MM.1S (cell line): Measurements from ENCODE around the gene CASP8.
"Not testable (repeated sequence)": the region's sequence is repeated elsewhere in the genome, so short reads cannot be mapped to it uniquely, and the experiment has no call there.

ENCODE experiments used
- DNase-seq: peaks from one replicate; pipeline ENCODE4 v3.0.0-alpha.2; 2015
- H2AFZ ChIP-seq: fragments of 300-600 bp; sonication (generic); 2 replicates; pipeline ENCODE4 v1.6.0; 2016; ENCODE audit warnings: antibody characterized with exemption, low read length
- H3F3A ChIP-seq: fragments of 300-600 bp; sonication (generic); 2 replicates; pipeline ENCODE4 v1.6.1; 2016; ENCODE audit warnings: mild to moderate bottlenecking, antibody characterized with exemption, low read length, moderate library complexity, mixed read lengths; ENCODE audit not compliant: insufficient read depth
- H3K27ac ChIP-seq: fragments of 300-600 bp; sonication (generic); 2 replicates; pipeline ENCODE4 v1.5.1; 2016; ENCODE audit warnings: mild to moderate bottlenecking, low read length
- H3K27me3 ChIP-seq: fragments of 300-600 bp; sonication (generic); replicated peaks from 2 replicates; pipeline ENCODE4 v1.6.0; 2016; ENCODE audit warnings: low read length; ENCODE audit not compliant: insufficient read depth
- H3K36me3 ChIP-seq: fragments of 300-600 bp; sonication (generic); replicated peaks from 2 replicates; pipeline ENCODE4 v1.6.1; 2016; ENCODE audit warnings: mild to moderate bottlenecking, low read length, mixed read lengths; ENCODE audit not compliant: insufficient read depth
- H3K4me1 ChIP-seq: fragments of 300-600 bp; sonication (generic); 2 replicates; pipeline ENCODE4 v1.6.1; 2016; ENCODE audit warnings: low read length, mixed read lengths
- H3K4me2 ChIP-seq: fragments of 300-600 bp; sonication (generic); 2 replicates; pipeline ENCODE4 v1.6.0; 2016; ENCODE audit warnings: low read depth, low read length
- H3K4me3 ChIP-seq: fragments of 300-600 bp; sonication (generic); 2 replicates; pipeline ENCODE4 v1.5.1; 2016; ENCODE audit warnings: low read length, mixed read lengths
- H3K79me2 ChIP-seq: fragments of 300-600 bp; sonication (generic); 2 replicates; pipeline ENCODE4 v1.6.1; 2016; ENCODE audit warnings: mixed run types, low read length, mixed read lengths
- H3K9ac ChIP-seq: fragments of 300-600 bp; sonication (generic); 2 replicates; pipeline ENCODE4 v1.6.1; 2016; ENCODE audit warnings: low read length, mixed read lengths
- H3K9me2 ChIP-seq: fragments of 300-600 bp; sonication (generic); replicated peaks from 2 replicates; pipeline ENCODE4 v1.6.1; 2016; ENCODE audit warnings: mild to moderate bottlenecking, low read length, mixed read lengths; ENCODE audit not compliant: insufficient read depth
- H3K9me3 ChIP-seq: fragments of 300-600 bp; sonication (generic); replicated peaks from 2 replicates; pipeline ENCODE4 v1.6.1; 2016; ENCODE audit warnings: mild to moderate bottlenecking, low read length, mixed read lengths; ENCODE audit not compliant: insufficient read depth
- H4K20me1 ChIP-seq: fragments of 300-600 bp; sonication (generic); 2 replicates; pipeline ENCODE4 v1.6.1; 2016; ENCODE audit warnings: mild to moderate bottlenecking, low read length, moderate library complexity, mixed read lengths; ENCODE audit not compliant: insufficient read depth
- CTCF ChIP-seq: fragments of 300-600 bp; sonication (generic); IDR thresholded peaks from 2 replicates; pipeline ENCODE4 v1.5.1; 2016; ENCODE audit warnings: antibody characterized with exemption, low read length, mixed read lengths
- EZH2 ChIP-seq: fragments of 300-600 bp; sonication (generic); optimal IDR thresholded peaks from 2 replicates; pipeline ENCODE3; 2017; ENCODE audit warnings: low read depth, mild to moderate bottlenecking, antibody characterized with exemption, low read length, mixed read lengths
- EZH2phosphoT487 ChIP-seq: fragments of 300-600 bp; sonication (generic); IDR thresholded peaks from 2 replicates; pipeline ENCODE4 v1.6.1; 2018; ENCODE audit warnings: antibody characterized with exemption, low read length

CASP8 gene

GRCh38 chr2:201285499-201285898 is 25.2 kb downstream of the CASP8 start:
- H3F3A ChIP-seq: peaks cover 19% of the 10 kb centered on the region
- H3K79me2 ChIP-seq: peaks cover 2% of the 10 kb centered on the region
- H3K27me3 ChIP-seq: no peaks in the 10 kb centered on the region
- H3K36me3 ChIP-seq: peaks cover 51% of the 10 kb centered on the region
- H2AFZ ChIP-seq: no peak overlapping the region
- no peak overlapping the region for H3K9ac ChIP-seq
- H3K4me2 ChIP-seq: no peak overlapping the region
- H3K4me3 ChIP-seq: no peak overlapping the region
- no peaks in the 10 kb centered on the region for H3K9me3 ChIP-seq
- TF ChIP-seq CTCF (no peak), EZH2 (no peak), EZH2phosphoT487 (no peak)
- no peak for DNase-seq
- H3K27ac ChIP-seq: no peak overlapping the region
- no peaks in the 10 kb centered on the region for H3K4me1 ChIP-seq
- no peaks in the 10 kb centered on the region for H3K9me2 ChIP-seq
- H4K20me1 ChIP-seq: no peaks in the 10 kb centered on the region

GRCh38 chr2:201290457-201291148 is 30.3 kb downstream of the CASP8 start:
- peaks cover 10% of the 10 kb centered on the region; the same call in 1 of the 2 replicates for H3F3A ChIP-seq
- H3K36me3 ChIP-seq: peaks cover 41% of the 10 kb centered on the region
- DNase-seq, H3K9me2 ChIP-seq, H3K27me3 ChIP-seq, H3K4me2 ChIP-seq, H3K9ac ChIP-seq, H3K27ac ChIP-seq, H2AFZ ChIP-seq, H3K4me3 ChIP-seq, H3K79me2 ChIP-seq, H3K9me3 ChIP-seq, H4K20me1 ChIP-seq, H3K4me1 ChIP-seq: not testable (repeated sequence)

- H3K9me2 ChIP-seq: no peaks in the 10 kb centered on the region
Measured at GRCh38 chr2:201298462-201299052, 38.2 kb downstream of the CASP8 start.

GRCh38 chr2:201299929-201300328 is 39.6 kb downstream of the CASP8 start:
- not testable (repeated sequence) for H3K27ac ChIP-seq, H3K4me1 ChIP-seq, H4K20me1 ChIP-seq, H3K36me3 ChIP-seq, H3K4me3 ChIP-seq, H3K9me3 ChIP-seq, H3K27me3 ChIP-seq, H3K79me2 ChIP-seq, H3K9me2 ChIP-seq, H3K9ac ChIP-seq, DNase-seq, H3K4me2 ChIP-seq, H3F3A ChIP-seq, H2AFZ ChIP-seq

More at GRCh38 chr2:201298462-201299052, 38.2 kb downstream of the CASP8 start:
- H3F3A ChIP-seq: no peaks in the 10 kb centered on the region
- no peaks in the 10 kb centered on the region for H3K9me3 ChIP-seq
- H3K4me1 ChIP-seq: no peaks in the 10 kb centered on the region
- H3K4me3 ChIP-seq: no peak overlapping the region
- H3K79me2 ChIP-seq: no peaks in the 10 kb centered on the region
- no peak overlapping the region for H3K4me2 ChIP-seq
- DNase-seq: no peak
- no peaks in the 10 kb centered on the region for H4K20me1 ChIP-seq
- no peaks in the 10 kb centered on the region for H3K36me3 ChIP-seq
- no peaks in the 10 kb centered on the region for H3K27me3 ChIP-seq
- TF ChIP-seq CTCF (no peak), EZH2 (no peak), EZH2phosphoT487 (no peak)
- H3K27ac ChIP-seq: no peak overlapping the region
- H2AFZ ChIP-seq: no peak overlapping the region
- H3K9ac ChIP-seq: no peak overlapping the region
